Memory B cell (primary cell): Measurements from ENCODE around the gene SF3A2.

Experiments
- ATAC-seq: fragments of 150-1000 bp; cut with Tn5 transposase; 2 replicates; pipeline ENCODE4 v1.10.0; 2021; ENCODE audit warnings: low read depth, mild to moderate bottlenecking, moderate library complexity
- DNase-seq, 2 donors: peaks; one replicate each; pipeline ENCODE4 v3.0.0; 2022; ENCODE audit warnings: low spot score in 2 of 2
- H3K27ac Mint-ChIP-seq: one replicate; pipeline ENCODE4 v1.8.0; 2022; ENCODE audit warnings: mild to moderate bottlenecking, moderate library complexity, mixed read lengths
- H3K27me3 Mint-ChIP-seq: one replicate; pipeline ENCODE4 v1.8.0; 2022; ENCODE audit warnings: mixed read lengths
- H3K36me3 Mint-ChIP-seq: one replicate; pipeline ENCODE4 v1.8.0; 2022; ENCODE audit warnings: mild to moderate bottlenecking, mixed read lengths
- H3K4me1 Mint-ChIP-seq: one replicate; pipeline ENCODE4 v1.8.0; 2022; ENCODE audit warnings: mixed read lengths
- H3K4me3 Mint-ChIP-seq: one replicate; pipeline ENCODE4 v1.8.0; 2022; ENCODE audit warnings: mild to moderate bottlenecking, moderate library complexity, mixed read lengths
- H3K9me3 Mint-ChIP-seq: one replicate; pipeline ENCODE4 v1.8.0; 2022; ENCODE audit warnings: mixed read lengths

Gene SF3A2

GRCh38 chr19:2254064-2254872, 17.6 kb downstream of the SF3A2 start:
- no peak overlapping the region for H3K27ac Mint-ChIP-seq
- ATAC-seq (no peak), DNase-seq (no peak)
- H3K4me1 Mint-ChIP-seq = peaks cover 28% of the 10 kb centered on the region
- H3K27me3 Mint-ChIP-seq = no peaks in the 10 kb centered on the region
- H3K9me3 Mint-ChIP-seq = no peaks in the 10 kb centered on the region
- H3K4me3 Mint-ChIP-seq = peak overlapping the region; percentile 78
- H3K36me3 Mint-ChIP-seq = no peaks in the 10 kb centered on the region

- peak overlapping the region; percentile 84 for H3K27ac Mint-ChIP-seq
- peaks cover 1% of the 10 kb centered on the region for H3K9me3 Mint-ChIP-seq
- no peak overlapping the region for H3K4me3 Mint-ChIP-seq
- ATAC-seq = no peak
- H3K36me3 Mint-ChIP-seq = no peaks in the 10 kb centered on the region
- no peaks in the 10 kb centered on the region for H3K27me3 Mint-ChIP-seq
- DNase-seq = no peak
- H3K4me1 Mint-ChIP-seq = peaks cover 31% of the 10 kb centered on the region
Measured at GRCh38 chr19:2255112-2255845, 18.7 kb downstream of the SF3A2 start.

GRCh38 chr19:2255982-2256685, 19.5 kb downstream of the SF3A2 start, which contains the start of gene JSRP1:
TSS of gene JSRP1 (minus strand) at chr19:2256417. CDS start at chr19:2255314, 1,103 bp downstream.
- peak within 1 kb of the TSS; percentile 95 for H3K27ac Mint-ChIP-seq
- H3K4me1 Mint-ChIP-seq = peaks cover 33% of the 10 kb centered on the region

GRCh38 chr19:2259336-2259735, 22.7 kb downstream of the SF3A2 start:
- ATAC-seq = no peak
- DNase-seq = no peak
- H3K9me3 Mint-ChIP-seq = peaks cover 2% of the 10 kb centered on the region
- no peaks in the 10 kb centered on the region for H3K36me3 Mint-ChIP-seq
- H3K27me3 Mint-ChIP-seq = no peaks in the 10 kb centered on the region
- H3K4me3 Mint-ChIP-seq = peak overlapping the region; percentile 44
- peaks cover 27% of the 10 kb centered on the region for H3K4me1 Mint-ChIP-seq
- H3K27ac Mint-ChIP-seq = peak overlapping the region; percentile 97

More at GRCh38 chr19:2255982-2256685, 19.5 kb downstream of the SF3A2 start, which contains the start of gene JSRP1:
- Mint-ChIP-seq H3K27me3 (no peaks in the 10 kb centered on the region), H3K36me3 (no peaks in the 10 kb centered on the region), H3K9me3 (peaks cover 2% of the 10 kb centered on the region), H3K4me3 (peak within 1 kb of the TSS; percentile 54)
- peak; percentile 45 to 54 for DNase-seq
- peak; percentile 43 for ATAC-seq

- peaks cover 2% of the 10 kb centered on the region for H3K9me3 Mint-ChIP-seq
- peaks cover 26% of the 10 kb centered on the region for H3K4me1 Mint-ChIP-seq
- H3K27me3 Mint-ChIP-seq = no peaks in the 10 kb centered on the region
- H3K27ac Mint-ChIP-seq = peak overlapping the region; percentile 97
- DNase-seq = no peak
- peak; percentile 35 for ATAC-seq
- H3K36me3 Mint-ChIP-seq = no peaks in the 10 kb centered on the region
- H3K4me3 Mint-ChIP-seq = peak overlapping the region; percentile 71
Measured at GRCh38 chr19:2260341-2260805, 23.7 kb downstream of the SF3A2 start.

- no peak for DNase-seq
- no peak overlapping the region for H3K4me3 Mint-ChIP-seq
Measured at GRCh38 chr19:2261438-2262172, 25.0 kb downstream of the SF3A2 start.

GRCh38 chr19:2266183-2266993, 29.8 kb downstream of the SF3A2 start:
- Mint-ChIP-seq H3K4me3 (peak overlapping the region; percentile 69), H3K4me1 (peaks cover 16% of the 10 kb centered on the region), H3K27me3 (no peaks in the 10 kb centered on the region), H3K36me3 (peaks cover 11% of the 10 kb centered on the region), H3K9me3 (no peaks in the 10 kb centered on the region), H3K27ac (peak overlapping the region; percentile 79)
- DNase-seq = peak in 1 of 2 donors; percentile 53
- peak; percentile 21 for ATAC-seq

More at GRCh38 chr19:2261438-2262172, 25.0 kb downstream of the SF3A2 start:
- H3K36me3 Mint-ChIP-seq = no peaks in the 10 kb centered on the region
- peaks cover 2% of the 10 kb centered on the region for H3K9me3 Mint-ChIP-seq
- H3K27ac Mint-ChIP-seq = peak overlapping the region; percentile 60
- peaks cover 24% of the 10 kb centered on the region for H3K4me1 Mint-ChIP-seq
- ATAC-seq = no peak
- no peaks in the 10 kb centered on the region for H3K27me3 Mint-ChIP-seq

GRCh38 chr19:2268480-2268830, 31.8 kb downstream of the SF3A2 start:
- DNase-seq (no peak), ATAC-seq (no peak)
- Mint-ChIP-seq H3K4me1 (peaks cover 27% of the 10 kb centered on the region), H3K36me3 (peaks cover 18% of the 10 kb centered on the region), H3K4me3 (peak overlapping the region; percentile 61), H3K27me3 (no peaks in the 10 kb centered on the region), H3K27ac (no peak overlapping the region), H3K9me3 (no peaks in the 10 kb centered on the region)

- Mint-ChIP-seq H3K4me1 (peaks cover 31% of the 10 kb centered on the region), H3K27me3 (no peaks in the 10 kb centered on the region), H3K36me3 (peaks cover 22% of the 10 kb centered on the region), H3K9me3 (no peaks in the 10 kb centered on the region), H3K4me3 (peak overlapping the region; percentile 96), H3K27ac (peak overlapping the region; percentile 97)
- DNase-seq (no peak), ATAC-seq (no peak)
Measured at GRCh38 chr19:2268861-2269243, 32.2 kb downstream of the SF3A2 start.

GRCh38 chr19:2269244-2270156, 32.9 kb downstream of the SF3A2 start:
- Mint-ChIP-seq H3K27ac (peak overlapping the region; percentile 97), H3K27me3 (no peaks in the 10 kb centered on the region), H3K4me3 (peak overlapping the region; percentile 96), H3K4me1 (peaks cover 37% of the 10 kb centered on the region), H3K36me3 (peaks cover 27% of the 10 kb centered on the region), H3K9me3 (no peaks in the 10 kb centered on the region)
- DNase-seq (peak; percentile 100), ATAC-seq (peak; percentile 69)

GRCh38 chr19:2270157-2270422, 33.5 kb downstream of the SF3A2 start:
- no peak for ATAC-seq
- no peak for DNase-seq
- Mint-ChIP-seq H3K27me3 (no peaks in the 10 kb centered on the region), H3K4me1 (peaks cover 38% of the 10 kb centered on the region), H3K36me3 (peaks cover 28% of the 10 kb centered on the region), H3K9me3 (no peaks in the 10 kb centered on the region), H3K27ac (peak overlapping the region; percentile 97), H3K4me3 (peak overlapping the region; percentile 96)
